Measurements from ENCODE around the gene ALMS1. TPM values are rescaled to one million over a fixed set of nuclear protein-coding genes. Genes with fewer than 3 reads are reported as not detected.

The ALMS1 gene
- total RNA-seq, 1 donor from 2014 or later: 21.5 TPM

DNA sequence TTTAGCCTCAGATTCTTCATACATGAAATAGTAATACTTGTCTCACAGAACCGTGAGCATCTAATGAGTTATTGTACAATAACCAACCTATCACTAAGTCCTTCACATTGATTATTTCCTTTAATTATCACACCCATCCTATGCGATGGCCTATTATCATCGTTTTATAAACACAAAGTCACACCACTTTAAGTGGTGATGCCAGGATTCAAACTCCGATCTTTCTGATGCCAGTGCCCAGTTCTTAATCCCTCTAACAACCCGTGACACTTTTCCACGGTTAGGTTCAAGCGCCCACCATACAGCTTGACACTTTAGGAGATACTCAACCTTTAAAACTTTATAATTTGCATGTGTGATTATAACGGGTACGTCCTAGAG, 523 bp upstream of the ALMS1 start:
- Mint-ChIP-seq H3K27me3 (ENCODE audit: unreplicated experiment) (peaks cover 4% of the 10 kb centered on the region), H3K36me3 (ENCODE audit: low read depth, unreplicated experiment) (no peaks in the 10 kb centered on the region), H3K9me3 (ENCODE audit: unreplicated experiment) (no peaks in the 10 kb centered on the region), H3K4me3 (ENCODE audit: unreplicated experiment) (peak overlapping the region; percentile 94), H3K27ac (ENCODE audit: unreplicated experiment) (peak overlapping the region; percentile 93), H3K4me1 (ENCODE audit: unreplicated experiment) (peaks cover 14% of the 10 kb centered on the region)
- DNase-seq (ENCODE audit: low spot score): no peak
- no peak for TF ChIP-seq CTCF (IDR thresholded peaks at IDR 0.05; ENCODE audit: unreplicated experiment)

- Mint-ChIP-seq H3K4me1 (ENCODE audit: unreplicated experiment) (peaks cover 14% of the 10 kb centered on the region), H3K36me3 (ENCODE audit: low read depth, unreplicated experiment) (no peaks in the 10 kb centered on the region), H3K9me3 (ENCODE audit: unreplicated experiment) (no peaks in the 10 kb centered on the region), H3K27ac (ENCODE audit: unreplicated experiment) (peak overlapping the region; percentile 75), H3K4me3 (ENCODE audit: unreplicated experiment) (peak overlapping the region; percentile 94), H3K27me3 (ENCODE audit: unreplicated experiment) (peaks cover 4% of the 10 kb centered on the region)
- no peak for TF ChIP-seq CTCF (IDR thresholded peaks at IDR 0.05; ENCODE audit: unreplicated experiment)
- no peak for DNase-seq (ENCODE audit: low spot score)
These were observed 769 bp downstream of the ALMS1 start for GRCh38 chr2:73386342-73386868.

DNA sequence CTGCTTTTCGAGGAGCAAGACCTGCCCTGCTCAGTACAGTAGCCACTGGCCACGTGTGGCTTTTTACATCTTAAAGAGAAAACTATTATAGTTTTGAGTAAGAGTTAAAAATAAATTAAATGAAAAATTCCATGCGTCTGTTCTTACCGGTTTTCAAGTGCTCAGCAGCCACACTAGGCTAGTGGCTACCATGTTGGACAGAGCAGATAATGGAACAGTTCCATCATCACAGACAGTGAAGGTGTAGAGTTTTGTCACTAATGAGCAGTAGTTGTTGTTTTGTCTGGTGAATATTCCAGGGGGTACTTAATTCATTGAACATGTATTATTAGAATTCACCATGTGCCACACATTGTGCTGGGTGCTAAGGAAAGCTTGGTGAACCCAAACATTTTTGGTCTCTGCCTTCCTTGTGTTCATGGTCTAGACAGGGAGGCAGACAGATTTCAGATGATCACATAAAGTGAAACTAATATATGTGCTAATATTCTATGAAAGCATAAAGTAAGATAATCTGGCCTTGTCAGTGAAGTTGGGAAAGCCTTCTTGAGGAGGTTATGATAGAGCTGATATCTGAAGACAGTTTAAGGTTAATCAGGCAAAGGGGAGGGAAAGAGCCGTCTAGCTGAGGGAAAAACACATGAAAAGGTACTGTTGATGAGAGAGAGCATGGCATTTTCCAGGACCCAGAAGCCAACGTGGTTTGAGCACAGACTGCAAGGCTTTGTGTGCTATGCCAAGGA, 1.4 kb downstream of the ALMS1 start:
- H3K9me3 Mint-ChIP-seq (ENCODE audit: unreplicated experiment): no peaks in the 10 kb centered on the region
- TF ChIP-seq CTCF (IDR thresholded peaks at IDR 0.05; ENCODE audit: unreplicated experiment): no peak
- peaks cover 14% of the 10 kb centered on the region for H3K4me1 Mint-ChIP-seq (ENCODE audit: unreplicated experiment)
- no peaks in the 10 kb centered on the region for H3K36me3 Mint-ChIP-seq (ENCODE audit: low read depth, unreplicated experiment)
- H3K27me3 Mint-ChIP-seq (ENCODE audit: unreplicated experiment): peaks cover 4% of the 10 kb centered on the region
- peak overlapping the region; percentile 94 for H3K4me3 Mint-ChIP-seq (ENCODE audit: unreplicated experiment)
- no peak for DNase-seq (ENCODE audit: low spot score)
- H3K27ac Mint-ChIP-seq (ENCODE audit: unreplicated experiment): no peak overlapping the region

DNA sequence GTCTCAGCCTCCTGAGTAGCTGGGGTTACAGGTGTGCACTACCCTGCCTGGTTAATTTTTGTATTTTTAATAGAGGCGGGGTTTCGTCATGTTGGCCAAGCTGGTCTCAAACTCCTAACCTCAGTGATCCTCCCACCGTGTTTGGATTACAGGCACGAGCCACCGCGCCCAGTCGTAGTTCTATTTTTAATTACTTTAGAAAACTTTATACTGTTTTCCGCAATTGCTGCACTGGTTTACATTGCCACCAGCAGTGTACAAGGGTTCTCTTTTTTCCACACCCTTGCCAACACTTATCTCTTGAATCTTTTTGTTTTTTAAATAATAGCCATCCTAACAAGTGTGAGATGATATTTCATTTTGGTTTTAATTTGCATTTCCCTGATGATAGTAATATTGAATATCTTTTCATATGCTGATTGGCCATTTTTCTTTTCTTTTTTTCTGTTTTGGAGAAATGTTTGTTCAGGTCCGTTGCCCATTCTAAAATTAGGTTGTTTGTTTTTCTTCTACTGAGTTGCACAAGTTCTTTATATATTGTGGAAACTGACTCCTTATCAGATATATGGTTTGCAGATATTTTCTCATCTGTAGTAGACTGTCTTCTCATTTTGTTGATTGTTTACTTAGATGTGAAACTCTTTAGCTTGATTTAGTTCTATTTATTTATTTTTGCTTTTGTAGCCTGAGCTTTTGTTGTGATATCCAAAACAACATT, 16.9 kb downstream of the ALMS1 start:
- no peak overlapping the region for H3K27ac Mint-ChIP-seq (ENCODE audit: unreplicated experiment)
- H3K4me3 Mint-ChIP-seq (ENCODE audit: unreplicated experiment): no peak overlapping the region
- H3K4me1 Mint-ChIP-seq (ENCODE audit: unreplicated experiment): no peaks in the 10 kb centered on the region
- no peak for DNase-seq (ENCODE audit: low spot score)
- no peak for TF ChIP-seq CTCF (IDR thresholded peaks at IDR 0.05; ENCODE audit: unreplicated experiment)
- H3K27me3 Mint-ChIP-seq (ENCODE audit: unreplicated experiment): peaks cover 2% of the 10 kb centered on the region
- H3K36me3 Mint-ChIP-seq (ENCODE audit: low read depth, unreplicated experiment): peaks cover 12% of the 10 kb centered on the region
- H3K9me3 Mint-ChIP-seq (ENCODE audit: unreplicated experiment): no peaks in the 10 kb centered on the region

- Mint-ChIP-seq H3K27me3 (ENCODE audit: unreplicated experiment) (peaks cover 2% of the 10 kb centered on the region), H3K4me1 (ENCODE audit: unreplicated experiment) (no peaks in the 10 kb centered on the region), H3K27ac (ENCODE audit: unreplicated experiment) (no peak overlapping the region), H3K4me3 (ENCODE audit: unreplicated experiment) (no peak overlapping the region), H3K9me3 (ENCODE audit: unreplicated experiment) (no peaks in the 10 kb centered on the region), H3K36me3 (ENCODE audit: low read depth, unreplicated experiment) (peaks cover 12% of the 10 kb centered on the region)
- DNase-seq (ENCODE audit: low spot score): no peak
- no peak for TF ChIP-seq CTCF (IDR thresholded peaks at IDR 0.05; ENCODE audit: unreplicated experiment)
These were observed 17.6 kb downstream of the ALMS1 start for GRCh38 chr2:73403237-73403636.

Measured in endothelial cell (in vitro differentiated cells).